Stimulated activated naive B cell treated with anti-CD40 and anti-IgM and Interleukin-4, amounts not matched to agents 10 μg/mL and 1 μg/mL and 100 μg/mL, for 72 hours (primary cell): Measurements from ENCODE around the gene AGAP1.
"Not testable (repeated sequence)": the region's sequence is repeated elsewhere in the genome, so short reads cannot be mapped to it uniquely, and the experiment has no call there.

Experiments used
- ATAC-seq, 2 donors: fragments of 150-1000 bp; cut with Tn5 transposase; replicated peaks; 2 replicates each; pipeline ENCODE4 v1.10.0; 2021; ENCODE audit warnings: moderate library complexity in 1 of 2
- DNase-seq: peaks from one replicate; pipeline ENCODE4 v3.0.0; 2021
- H3K27ac Mint-ChIP-seq: one replicate; pipeline ENCODE4 v1.8.0; 2022; ENCODE audit warnings: mild to moderate bottlenecking, mixed read lengths
- H3K27me3 Mint-ChIP-seq, 2 donors: one replicate each; pipeline ENCODE4 v1.8.0; 2022; ENCODE audit warnings: mixed read lengths in 2 of 2
- H3K36me3 Mint-ChIP-seq, 2 donors: one replicate each; pipeline ENCODE4 v1.8.0; 2022; ENCODE audit warnings: mixed read lengths in 2 of 2, mild to moderate bottlenecking in 1 of 2
- H3K4me1 Mint-ChIP-seq, 2 donors: one replicate each; pipeline ENCODE4 v1.8.0; 2022; ENCODE audit warnings: mixed read lengths in 2 of 2, mild to moderate bottlenecking in 1 of 2
- H3K4me3 Mint-ChIP-seq, 2 donors: one replicate each; pipeline ENCODE4 v1.8.0; 2022; ENCODE audit warnings: mild to moderate bottlenecking in 2 of 2, mixed read lengths in 2 of 2, moderate library complexity in 1 of 2
- H3K9me3 Mint-ChIP-seq, 2 donors: one replicate each; pipeline ENCODE4 v1.8.0; 2022; ENCODE audit warnings: mixed read lengths in 2 of 2, mild to moderate bottlenecking in 1 of 2

Gene AGAP1

DNA sequence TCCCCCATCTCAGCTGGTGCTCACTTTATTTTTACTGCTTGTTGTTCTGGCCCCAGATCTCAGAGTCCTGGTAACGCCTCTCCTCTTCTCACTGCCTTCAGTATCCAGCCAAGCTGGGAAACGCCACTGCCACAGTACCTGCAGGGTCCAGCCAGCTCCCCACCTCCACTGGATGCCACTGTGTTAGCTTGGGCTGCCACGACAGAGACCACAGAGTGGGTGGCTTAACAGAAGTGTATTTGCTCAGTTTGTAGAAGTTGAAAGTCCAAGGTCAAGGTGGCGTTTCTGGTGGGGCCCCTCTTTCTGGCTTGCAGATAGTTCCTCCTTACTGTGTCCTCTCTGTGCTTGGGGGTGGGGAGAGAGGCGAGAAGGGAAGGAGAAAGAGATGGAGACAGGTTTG lies 107.1 kb downstream of the AGAP1 start:
- no peak overlapping the region for H3K27ac Mint-ChIP-seq
- DNase-seq (no peak), ATAC-seq (no peak)
- peaks cover 2 to 4% of the 10 kb centered on the region in 2 donors for H3K36me3 Mint-ChIP-seq
- H3K4me3 Mint-ChIP-seq, result no peak overlapping the region
- peaks cover 16 to 28% of the 10 kb centered on the region in 2 donors for H3K27me3 Mint-ChIP-seq
- peaks cover 0 to 2% of the 10 kb centered on the region in 2 donors for H3K4me1 Mint-ChIP-seq
- H3K9me3 Mint-ChIP-seq, result peaks cover 3 to 13% of the 10 kb centered on the region in 2 donors

DNA sequence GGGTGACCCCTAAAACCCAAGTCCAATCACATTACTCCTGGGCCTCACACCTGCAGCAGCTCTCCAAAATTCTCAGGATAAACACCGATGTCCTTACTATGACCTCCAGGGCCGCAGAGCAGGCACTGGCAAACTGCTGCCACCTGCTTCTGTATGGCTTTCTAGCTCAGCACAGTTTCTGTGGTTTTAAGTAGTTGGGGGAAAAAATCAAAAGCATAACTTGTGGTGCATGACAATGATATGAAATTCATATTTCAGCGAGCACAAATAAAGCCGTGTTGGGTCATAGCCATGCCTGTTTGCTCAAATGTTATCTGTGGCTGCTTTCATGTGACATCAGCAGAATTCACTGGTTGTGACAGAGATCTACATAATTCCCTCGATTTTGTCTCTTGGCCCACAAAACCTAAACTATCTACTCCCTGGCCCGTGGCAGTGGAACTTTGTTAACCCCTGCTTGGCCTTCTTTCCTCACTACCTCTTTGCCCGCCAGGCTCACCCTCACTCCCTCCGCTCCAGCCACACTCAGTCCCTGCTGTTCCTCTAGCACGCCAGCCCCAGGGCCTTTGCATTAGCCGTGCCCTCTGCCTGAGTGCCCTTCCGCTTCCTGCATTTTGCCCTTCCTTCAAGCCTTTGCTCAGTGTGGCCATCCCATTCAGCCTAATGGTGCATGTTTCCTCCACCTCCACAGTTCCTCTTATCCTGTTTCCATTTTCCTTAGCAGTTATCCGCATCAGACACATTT lies 108.3 kb downstream of the AGAP1 start:
- ATAC-seq (no peak), DNase-seq (no peak)
- peaks cover 0 to 2% of the 10 kb centered on the region in 2 donors for H3K4me1 Mint-ChIP-seq
- peaks cover 16 to 28% of the 10 kb centered on the region in 2 donors for H3K27me3 Mint-ChIP-seq
- no peak overlapping the region for H3K4me3 Mint-ChIP-seq
- H3K27ac Mint-ChIP-seq, result no peak overlapping the region
- peaks cover 3 to 13% of the 10 kb centered on the region in 2 donors for H3K9me3 Mint-ChIP-seq
- peaks cover 2 to 4% of the 10 kb centered on the region in 2 donors for H3K36me3 Mint-ChIP-seq

DNA sequence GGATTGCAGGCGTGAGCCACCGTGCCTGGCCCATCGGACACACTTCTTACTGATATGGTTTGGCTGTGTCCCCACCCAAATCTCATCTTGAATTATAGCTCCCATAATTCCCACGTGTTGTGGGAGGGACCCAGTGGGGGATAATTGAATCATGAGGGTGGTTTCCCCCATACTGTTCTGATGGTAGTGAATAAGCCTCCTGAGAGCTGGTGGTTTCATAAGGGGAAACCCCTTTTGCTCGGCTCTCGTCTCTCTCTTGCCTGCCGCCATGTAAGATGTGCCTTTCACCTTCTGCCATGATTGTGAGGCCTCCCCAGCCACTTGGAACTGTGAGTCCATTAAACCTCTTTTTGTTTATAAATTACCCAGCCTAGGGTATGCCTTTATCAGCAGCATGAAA lies 109.1 kb downstream of the AGAP1 start:
- H3K36me3 Mint-ChIP-seq, H3K4me3 Mint-ChIP-seq, ATAC-seq, DNase-seq, H3K27ac Mint-ChIP-seq, H3K4me1 Mint-ChIP-seq: not testable (repeated sequence)
- peaks cover 3 to 11% of the 10 kb centered on the region in 2 donors for H3K9me3 Mint-ChIP-seq
- H3K27me3 Mint-ChIP-seq, result peaks cover 16 to 37% of the 10 kb centered on the region in 2 donors

DNA sequence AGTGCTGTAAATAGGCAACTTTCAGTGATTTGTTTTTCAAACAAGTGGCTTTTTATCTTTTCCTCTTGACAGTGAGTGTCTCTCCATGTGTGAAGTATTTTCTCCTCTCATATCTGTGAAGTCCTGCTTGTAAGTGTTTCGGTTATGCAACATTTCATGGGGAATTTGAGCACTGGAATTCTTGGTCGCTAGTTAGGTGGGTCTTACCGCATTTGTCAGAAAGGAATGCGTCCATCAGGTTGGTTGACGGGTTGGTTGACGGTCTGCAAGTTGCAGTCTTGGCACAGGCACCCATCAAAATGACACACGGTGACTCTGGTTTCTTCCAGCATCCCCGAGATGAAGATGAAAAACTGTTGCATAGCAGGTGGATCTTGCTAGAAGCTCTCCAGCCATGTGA lies 109.8 kb downstream of the AGAP1 start:
- DNase-seq (no peak), ATAC-seq (no peak)
- no peak overlapping the region for H3K4me3 Mint-ChIP-seq
- peaks cover 3 to 10% of the 10 kb centered on the region in 2 donors for H3K9me3 Mint-ChIP-seq
- H3K36me3 Mint-ChIP-seq, result peaks cover 2 to 4% of the 10 kb centered on the region in 2 donors
- H3K4me1 Mint-ChIP-seq, result no peaks in the 10 kb centered on the region
- H3K27me3 Mint-ChIP-seq, result peaks cover 16 to 42% of the 10 kb centered on the region in 2 donors
- no peak overlapping the region for H3K27ac Mint-ChIP-seq

DNA sequence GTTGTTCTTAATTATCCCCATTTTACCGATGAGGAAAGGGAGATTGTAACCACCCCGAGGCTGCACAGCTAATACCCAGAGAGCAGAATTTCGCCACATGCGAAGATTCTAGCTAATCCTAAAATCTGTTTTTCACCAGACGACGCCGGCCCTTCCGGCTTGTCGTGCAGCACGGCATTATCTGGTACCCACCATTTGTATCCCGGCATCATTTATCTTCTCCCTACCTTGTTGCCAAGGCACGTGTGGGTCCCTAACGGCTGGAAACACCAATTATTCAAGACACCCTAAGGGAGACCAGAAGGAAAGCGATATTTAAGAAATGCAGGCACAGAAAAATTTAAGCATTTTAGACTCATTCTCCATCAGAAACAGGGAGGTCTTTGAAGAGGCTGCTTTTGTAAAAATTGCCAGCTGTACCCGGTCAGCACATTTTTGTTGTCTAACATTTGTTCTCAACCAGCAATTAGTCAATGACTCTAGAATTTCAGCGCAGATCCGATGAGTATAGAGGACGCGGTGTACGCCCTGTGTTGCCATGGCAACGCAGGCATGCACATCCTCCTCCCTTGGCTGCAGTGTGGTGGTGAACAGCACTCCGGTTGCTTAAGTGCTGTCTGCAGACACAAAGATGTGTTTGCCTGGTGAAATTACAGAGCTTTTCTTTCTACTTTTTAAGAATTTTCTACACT lies 111.6 kb downstream of the AGAP1 start:
- Mint-ChIP-seq H3K36me3 (peaks cover 2 to 4% of the 10 kb centered on the region in 2 donors), H3K27ac (no peak overlapping the region), H3K9me3 (peaks cover 4 to 12% of the 10 kb centered on the region in 2 donors), H3K4me1 (no peaks in the 10 kb centered on the region), H3K4me3 (peak overlapping the region in 1 of 2 donors; percentile 3), H3K27me3 (peaks cover 18 to 28% of the 10 kb centered on the region in 2 donors)
- no peak for ATAC-seq
- DNase-seq, result no peak

DNA sequence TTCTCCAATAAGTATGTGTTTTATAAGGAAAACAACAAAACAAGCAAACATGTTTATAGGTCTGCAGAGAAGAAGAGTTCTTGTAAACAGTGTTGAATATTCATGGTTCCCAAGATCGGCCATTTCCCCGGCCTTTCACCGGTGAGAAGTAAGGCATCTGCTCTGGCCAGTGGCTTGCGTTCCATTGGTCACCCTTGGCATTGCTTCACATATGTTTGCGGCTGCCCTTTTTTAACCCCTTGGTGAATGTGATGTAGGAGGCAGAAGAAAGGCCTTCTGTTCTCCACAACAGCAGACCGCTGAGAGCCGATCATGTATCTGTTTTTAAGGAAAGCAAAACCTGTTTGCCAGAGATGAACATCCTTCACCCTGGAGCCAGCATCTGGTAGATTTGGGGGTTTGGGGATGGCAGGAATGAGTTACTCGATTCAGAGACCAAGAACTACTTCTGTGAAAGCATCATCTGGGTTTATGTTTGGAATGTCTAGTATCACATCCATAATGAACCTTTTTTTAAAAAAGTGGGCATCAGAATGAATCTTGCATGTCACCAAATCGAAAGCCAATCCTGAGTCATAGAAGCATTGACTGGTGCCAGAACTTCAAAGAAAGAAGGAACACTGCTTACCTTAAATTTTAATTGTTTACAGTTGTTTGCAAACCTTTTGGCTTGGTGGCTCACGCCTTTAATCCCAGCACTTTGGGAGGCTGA lies 112.3 kb downstream of the AGAP1 start:
- ATAC-seq (no peak), DNase-seq (no peak)
- H3K4me1 Mint-ChIP-seq, result no peaks in the 10 kb centered on the region
- no peak overlapping the region for H3K4me3 Mint-ChIP-seq
- H3K36me3 Mint-ChIP-seq, result peaks cover 2 to 4% of the 10 kb centered on the region in 2 donors
- no peak overlapping the region for H3K27ac Mint-ChIP-seq
- H3K9me3 Mint-ChIP-seq, result peaks cover 9 to 16% of the 10 kb centered on the region in 2 donors
- H3K27me3 Mint-ChIP-seq, result peaks cover 15 to 21% of the 10 kb centered on the region in 2 donors

DNA sequence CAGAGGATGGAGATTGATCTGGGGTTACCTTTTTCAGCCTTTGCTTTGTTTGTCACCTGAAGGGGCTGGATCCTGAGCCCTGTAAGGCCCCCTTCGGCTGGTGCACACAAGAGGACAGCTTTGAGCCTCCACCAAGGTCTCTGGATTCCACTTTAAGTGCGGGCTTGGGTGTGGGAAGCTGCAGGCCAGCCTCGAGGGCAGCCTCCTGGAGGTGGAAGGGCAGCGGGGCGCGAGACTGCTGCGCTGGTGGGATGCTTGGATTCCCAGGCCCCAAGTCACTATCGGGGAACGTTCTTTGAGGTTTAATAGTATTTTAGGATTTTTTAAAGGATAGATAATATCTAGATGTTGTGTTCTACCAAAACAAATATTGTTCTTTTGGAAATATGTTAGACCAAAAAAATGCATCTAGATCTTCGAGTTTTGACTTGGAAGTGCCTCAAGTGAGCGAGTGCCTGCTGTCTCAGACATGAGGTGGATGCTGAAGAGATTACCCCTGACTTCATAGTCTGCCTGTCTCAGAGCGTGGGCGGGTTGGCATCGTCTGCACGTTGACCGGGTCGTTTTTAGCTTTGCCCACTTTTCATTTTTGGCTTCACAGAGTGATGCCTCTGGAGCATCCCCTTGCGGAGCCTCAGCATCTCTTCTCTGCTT lies 113.8 kb downstream of the AGAP1 start:
- DNase-seq, result no peak
- no peak for ATAC-seq
- H3K4me3 Mint-ChIP-seq, result no peak overlapping the region
- H3K9me3 Mint-ChIP-seq, result peaks cover 9 to 11% of the 10 kb centered on the region in 2 donors
- H3K36me3 Mint-ChIP-seq, result peaks cover 0 to 2% of the 10 kb centered on the region in 2 donors
- no peak overlapping the region for H3K27ac Mint-ChIP-seq
- peaks cover 15 to 19% of the 10 kb centered on the region in 2 donors for H3K27me3 Mint-ChIP-seq
- no peaks in the 10 kb centered on the region for H3K4me1 Mint-ChIP-seq

DNA sequence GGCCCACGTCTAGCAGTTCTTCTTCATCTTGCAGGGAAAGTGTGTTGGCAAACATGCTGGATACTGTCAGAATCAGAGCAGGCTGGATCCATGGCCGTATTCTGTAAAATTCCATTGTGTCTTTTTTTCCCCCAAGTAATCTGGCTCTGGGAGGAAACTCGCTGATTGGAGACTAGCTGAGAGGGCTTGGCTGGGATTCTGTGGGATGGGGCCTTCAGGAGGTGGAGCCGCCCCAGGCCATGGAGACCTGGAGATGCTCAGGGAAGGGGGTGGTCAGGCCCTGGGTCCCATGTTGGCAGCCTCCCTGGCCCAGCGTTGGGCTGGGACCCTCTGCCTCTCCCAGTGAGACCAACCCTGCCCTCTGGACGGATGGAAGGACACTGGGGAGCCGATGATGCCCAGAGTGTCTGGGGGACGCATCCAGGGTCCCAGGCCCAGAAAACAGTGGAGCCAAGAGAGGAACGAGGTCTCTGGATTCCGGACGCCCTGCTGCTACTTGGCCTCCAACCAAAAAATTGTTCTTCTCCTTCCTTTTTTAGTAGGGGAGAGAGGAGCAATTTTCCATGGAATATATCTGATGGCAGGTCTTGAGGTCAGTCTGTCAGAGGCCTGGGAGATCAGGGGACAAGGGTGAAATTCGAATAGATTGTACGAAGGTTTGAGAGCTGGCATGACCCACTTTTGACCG lies 114.5 kb downstream of the AGAP1 start:
- peaks cover 15 to 19% of the 10 kb centered on the region in 2 donors for H3K27me3 Mint-ChIP-seq
- peaks cover 8 to 9% of the 10 kb centered on the region in 2 donors for H3K9me3 Mint-ChIP-seq
- DNase-seq, result no peak
- H3K27ac Mint-ChIP-seq, result no peak overlapping the region
- H3K4me3 Mint-ChIP-seq, result no peak overlapping the region
- H3K36me3 Mint-ChIP-seq, result no peaks in the 10 kb centered on the region
- H3K4me1 Mint-ChIP-seq, result no peaks in the 10 kb centered on the region
- ATAC-seq, result no peak

DNA sequence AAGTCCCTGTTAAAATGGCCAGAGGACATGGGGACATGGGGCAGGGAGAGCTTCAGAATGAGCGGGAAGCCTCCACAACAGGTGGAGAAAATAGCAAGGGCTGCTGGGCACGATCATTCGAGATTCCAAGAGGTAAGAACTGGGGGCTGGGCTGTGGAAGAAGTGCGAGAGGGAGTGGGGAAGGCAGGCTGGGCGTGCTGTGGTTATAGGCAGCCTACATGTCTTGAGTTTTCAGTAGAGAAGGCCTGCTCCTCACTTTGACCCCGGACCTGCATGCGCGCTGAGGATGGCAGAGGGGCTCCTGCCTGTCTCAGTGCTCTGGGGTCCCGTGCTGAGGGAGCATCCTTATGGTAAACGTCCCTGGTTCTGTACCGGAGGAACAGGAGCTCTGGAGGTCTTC lies 115.5 kb downstream of the AGAP1 start:
- Mint-ChIP-seq H3K36me3 (no peaks in the 10 kb centered on the region), H3K4me3 (no peak overlapping the region), H3K27me3 (peaks cover 19 to 21% of the 10 kb centered on the region in 2 donors), H3K9me3 (peaks cover 5 to 6% of the 10 kb centered on the region in 2 donors), H3K4me1 (peaks cover 4 to 6% of the 10 kb centered on the region in 2 donors), H3K27ac (no peak overlapping the region)
- no peak for ATAC-seq
- no peak for DNase-seq

DNA sequence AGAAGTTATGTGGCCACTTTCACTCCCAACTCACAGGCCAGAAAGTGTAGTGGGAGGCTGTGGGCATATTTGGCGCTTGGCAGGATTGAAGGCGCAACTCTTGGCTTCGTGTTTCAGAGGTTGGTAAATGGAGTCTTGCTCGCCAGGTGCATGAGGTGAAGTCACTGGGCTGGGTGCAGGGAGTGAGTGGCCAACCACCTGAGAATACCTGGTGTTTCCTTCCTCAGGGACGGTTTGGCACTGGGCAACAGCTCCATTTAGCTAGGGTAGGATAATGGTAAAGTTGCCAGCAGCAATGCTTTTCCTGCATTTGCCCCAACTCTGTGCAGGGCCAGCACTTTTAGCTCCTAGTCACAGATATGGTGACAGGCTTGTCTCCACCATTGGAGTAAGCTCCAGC lies 115.9 kb downstream of the AGAP1 start:
- Mint-ChIP-seq H3K4me3 (no peak overlapping the region), H3K9me3 (peaks cover 5 to 6% of the 10 kb centered on the region in 2 donors), H3K36me3 (no peaks in the 10 kb centered on the region), H3K27ac (no peak overlapping the region), H3K27me3 (peaks cover 19 to 22% of the 10 kb centered on the region in 2 donors), H3K4me1 (peaks cover 4 to 10% of the 10 kb centered on the region in 2 donors)
- no peak for DNase-seq
- ATAC-seq, result no peak

DNA sequence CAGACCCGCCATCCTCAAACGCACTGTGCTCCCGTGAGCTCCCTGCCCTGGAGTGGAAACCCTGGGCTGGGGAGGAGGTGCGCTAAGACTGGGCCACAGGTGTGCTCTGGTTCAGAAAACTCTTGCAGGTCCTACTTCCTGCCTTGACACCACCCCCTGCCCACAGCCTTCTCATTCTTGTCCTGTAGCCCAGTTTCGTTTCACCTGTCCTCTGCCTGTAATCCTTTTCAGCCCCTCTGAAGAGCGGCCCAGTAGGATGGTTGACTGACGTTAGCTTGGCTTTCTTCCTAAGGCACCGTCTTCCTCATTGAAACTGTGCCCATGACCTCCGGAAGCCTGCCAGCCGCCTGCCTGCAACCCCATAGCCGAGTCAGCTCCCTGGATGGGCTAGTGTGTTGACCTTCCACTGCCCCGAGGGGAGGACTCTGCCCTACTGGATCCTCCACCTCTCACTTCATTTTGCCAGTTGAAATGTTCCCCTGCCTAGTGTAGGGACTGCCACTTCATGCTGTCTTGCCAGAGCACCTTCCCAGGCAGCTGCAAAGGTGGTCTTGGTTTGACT lies 116.9 kb downstream of the AGAP1 start:
- Mint-ChIP-seq H3K9me3 (peaks cover 6 to 7% of the 10 kb centered on the region in 2 donors), H3K4me1 (peaks cover 6 to 14% of the 10 kb centered on the region in 2 donors), H3K4me3 (no peak overlapping the region), H3K27ac (no peak overlapping the region), H3K36me3 (no peaks in the 10 kb centered on the region), H3K27me3 (peaks cover 14 to 19% of the 10 kb centered on the region in 2 donors)
- DNase-seq (no peak), ATAC-seq (no peak)

DNA sequence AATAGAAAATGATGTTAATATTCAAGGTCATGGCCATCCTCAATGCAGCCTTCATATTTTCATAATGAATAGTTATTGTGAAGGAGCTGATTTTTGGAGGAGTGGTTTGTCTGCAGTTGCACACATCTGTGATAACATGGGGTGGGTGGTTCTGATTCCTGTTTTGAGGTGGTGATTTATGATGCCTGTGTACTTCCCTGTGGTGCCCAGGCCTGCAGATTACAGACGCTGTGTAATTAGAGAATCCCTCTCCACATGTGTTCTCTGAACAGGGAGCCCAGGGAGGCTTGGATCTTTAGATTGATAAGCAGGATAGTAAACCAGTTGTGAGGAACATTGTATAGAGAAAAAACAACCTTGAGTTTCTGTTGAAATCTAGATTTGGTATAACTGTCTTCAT lies 117.5 kb downstream of the AGAP1 start:
- H3K27me3 Mint-ChIP-seq, result peaks cover 14 to 19% of the 10 kb centered on the region in 2 donors
- DNase-seq, result no peak
- H3K4me1 Mint-ChIP-seq, result peaks cover 6 to 14% of the 10 kb centered on the region in 2 donors
- H3K36me3 Mint-ChIP-seq, result no peaks in the 10 kb centered on the region
- H3K27ac Mint-ChIP-seq, result no peak overlapping the region
- H3K9me3 Mint-ChIP-seq, result peaks cover 6 to 7% of the 10 kb centered on the region in 2 donors
- no peak overlapping the region for H3K4me3 Mint-ChIP-seq
- no peak for ATAC-seq

DNA sequence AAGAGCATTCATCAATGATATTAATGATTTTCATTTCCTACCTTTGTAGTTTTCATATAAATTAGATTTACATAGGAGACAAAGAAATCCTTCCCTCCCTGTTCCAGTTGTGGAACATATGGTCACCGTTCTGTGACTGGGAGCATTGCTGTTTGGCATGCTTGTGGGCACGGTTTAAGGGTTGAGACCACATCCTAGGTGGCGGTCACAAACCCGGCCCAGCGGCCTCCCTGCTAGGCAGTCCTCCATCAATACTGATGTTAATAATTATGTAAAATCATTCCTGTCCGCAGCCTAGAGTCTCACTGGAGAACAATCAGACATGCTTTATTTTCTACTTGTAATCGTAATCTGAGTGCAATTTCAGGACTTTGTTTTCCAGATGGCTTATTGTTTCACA lies 117.9 kb downstream of the AGAP1 start:
- ATAC-seq (no peak), DNase-seq (no peak)
- peaks cover 6 to 7% of the 10 kb centered on the region in 2 donors for H3K9me3 Mint-ChIP-seq
- peaks cover 14 to 19% of the 10 kb centered on the region in 2 donors for H3K27me3 Mint-ChIP-seq
- H3K36me3 Mint-ChIP-seq, result no peaks in the 10 kb centered on the region
- no peak overlapping the region for H3K27ac Mint-ChIP-seq
- peaks cover 6 to 14% of the 10 kb centered on the region in 2 donors for H3K4me1 Mint-ChIP-seq
- no peak overlapping the region for H3K4me3 Mint-ChIP-seq
